K562 (cell line): ENCODE measurements around the gene ZC3H11A. TPM values are rescaled to one million over a fixed set of nuclear protein-coding genes. Genes with fewer than 3 reads are reported as not detected.
"Not testable (repeated sequence)": the region's sequence is repeated elsewhere in the genome, so short reads cannot be mapped to it uniquely, and the experiment has no call there.

Experiments
- BCL6 ChIP-seq: fragments of 250-450 bp; sonication (Bioruptor Pico); IDR thresholded peaks from 2 replicates; pipeline ENCODE4 v1.4.0; 2020
- CREM ChIP-seq: IDR thresholded peaks from 2 replicates; pipeline ENCODE4 v1.6.1; 2014; ENCODE audit warnings: antibody characterized with exemption, low read depth
- DDX20 ChIP-seq: fragments of 450-650 bp; IDR thresholded peaks from 2 replicates; pipeline ENCODE4 v1.6.1; 2016; ENCODE audit warnings: missing genetic modification characterization, low read depth, mild to moderate bottlenecking, missing compliant biosample characterization, moderate library complexity
- ESRRA ChIP-seq: fragments of 450-650 bp; IDR thresholded peaks from 2 replicates; pipeline ENCODE4 v1.6.1; 2014; ENCODE audit warnings: low read depth, mild to moderate bottlenecking, moderate library complexity, borderline replicate concordance
- ETV1 ChIP-seq: fragments of 450-650 bp; conservative IDR thresholded peaks from 2 replicates; pipeline ENCODE4 v1.6.1; 2016; ENCODE audit warnings: missing genetic modification characterization, control low read depth, low read depth, missing compliant biosample characterization
- NR4A1 ChIP-seq, 2 experiments: fragments of 250-450 bp in 1 of 2; fragments of 450-650 bp in 1 of 2; sonication (Bioruptor Pico) in 1 of 2; IDR thresholded peaks; 2 replicates each; pipeline versions ENCODE4 v1.4.0 to v1.6.1; 2016 to 2020; ENCODE audit warnings: mild to moderate bottlenecking in 2 of 2, missing compliant biosample characterization in 1 of 2, missing genetic modification characterization in 1 of 2, moderate library complexity in 1 of 2
- PTTG1 ChIP-seq: fragments of 450-650 bp; IDR thresholded peaks from 2 replicates; pipeline ENCODE4 v1.6.1; 2016; ENCODE audit warnings: low read depth, mild to moderate bottlenecking, missing genetic modification characterization, missing compliant biosample characterization
- PYGO2 ChIP-seq: fragments of 450-650 bp; IDR thresholded peaks from 2 replicates; pipeline ENCODE4 v1.6.1; 2016; ENCODE audit warnings: mild to moderate bottlenecking, missing genetic modification characterization, moderate library complexity, missing compliant biosample characterization
- SMAD3 ChIP-seq: fragments of 450-650 bp; formaldehyde crosslinking; conservative IDR thresholded peaks from 2 replicates; pipeline ENCODE4 v1.4.0; 2020; ENCODE audit warnings: mild to moderate bottlenecking
- ZNF197 ChIP-seq: fragments of 200-800 bp; sonication (Bioruptor generic); IDR thresholded peaks from 2 replicates; pipeline ENCODE4 v1.6.1; 2016; ENCODE audit warnings: low read depth, missing genetic modification characterization, missing compliant biosample characterization
- ZNF23 ChIP-seq: fragments of 250-450 bp; sonication (Bioruptor Pico); IDR thresholded peaks from 2 replicates; pipeline ENCODE4 v1.4.0; 2020; ENCODE audit warnings: mild to moderate bottlenecking
- ZNF583 ChIP-seq: fragments of 250-450 bp; sonication (Bioruptor Pico); IDR thresholded peaks from 2 replicates; pipeline ENCODE4 v1.4.0; 2020
- ZNF644 ChIP-seq: fragments of 200-800 bp; sonication (Bioruptor generic); IDR thresholded peaks from 2 replicates; pipeline ENCODE4 v1.6.1; 2016; ENCODE audit warnings: low read depth, missing genetic modification characterization, missing compliant biosample characterization
- ZNF75A ChIP-seq: fragments of 450-650 bp; formaldehyde crosslinking; IDR thresholded peaks from 2 replicates; pipeline ENCODE4 v1.4.0; 2020; ENCODE audit warnings: mild to moderate bottlenecking
- polyA plus RNA-seq, 8 experiments: library from polyadenylated mRNA; depleted of rRNA in 4 of 8; stranded (reverse) in 5 of 8; unstranded in 3 of 8; fragments of >200 nt; fragmentation: Nextera tagmentation in 2 of 8; fragmentation: Illumina TruSeq in 1 of 8; extraction: Ambion mirVana in 2 of 8; extraction: Trizol in 1 of 8; gene quantifications; 2 replicates each; pipeline versions ENCODE4 v1.2.1 to v1.2.3, GENCODE V29; 2011 to 2014; ENCODE audit warnings: inconsistent platforms in 1 of 8, missing spikeins in 1 of 8
- total RNA-seq, 7 experiments: library from RNA; depleted of rRNA in 6 of 7; stranded (reverse); fragments of >200 nt in 6 of 7; fragmentation: Illumina TruSeq in 2 of 7; extraction: Trizol in 2 of 7; gene quantifications; 2 replicates each; pipeline versions ENCODE4 v1.2.1 to v1.2.3, GENCODE V29; 2011 to 2021; ENCODE audit warnings: low replicate concordance in 1 of 7
- TF ChIP-seq, protein P1 (sequence below), 3 experiments: fragments of 200-800 bp in 1 of 3; sonication (Bioruptor generic) in 1 of 3; sonication (generic) in 1 of 3; formaldehyde crosslinking in 1 of 3; IDR thresholded peaks; 2 replicates each; pipeline versions ENCODE4 v1.6.1 to v1.8.0; 2016 to 2022; ENCODE audit warnings: mild to moderate bottlenecking in 2 of 3, missing compliant biosample characterization in 2 of 3, missing genetic modification characterization in 2 of 3, missing genetic modification reagents in 1 of 3
- TF ChIP-seq, protein P2 (sequence below): fragments of 450-650 bp; IDR thresholded peaks from 2 replicates; pipeline ENCODE4 v1.6.1; 2016; ENCODE audit warnings: missing biosample characterization, missing genetic modification characterization
- TF ChIP-seq, protein P3 (sequence below): fragments of 250-450 bp; sonication (Bioruptor Pico); IDR thresholded peaks from 2 replicates; pipeline ENCODE4 v1.4.0; 2020; ENCODE audit warnings: mild to moderate bottlenecking

ZC3H11A gene
- total and polyA plus RNA-seq, 9 of the 15 experiments (the other 6 are each of a cell fraction or from before 2014, with no cell fraction given) = 34.2 to 137 (median 102) TPM

DNA sequence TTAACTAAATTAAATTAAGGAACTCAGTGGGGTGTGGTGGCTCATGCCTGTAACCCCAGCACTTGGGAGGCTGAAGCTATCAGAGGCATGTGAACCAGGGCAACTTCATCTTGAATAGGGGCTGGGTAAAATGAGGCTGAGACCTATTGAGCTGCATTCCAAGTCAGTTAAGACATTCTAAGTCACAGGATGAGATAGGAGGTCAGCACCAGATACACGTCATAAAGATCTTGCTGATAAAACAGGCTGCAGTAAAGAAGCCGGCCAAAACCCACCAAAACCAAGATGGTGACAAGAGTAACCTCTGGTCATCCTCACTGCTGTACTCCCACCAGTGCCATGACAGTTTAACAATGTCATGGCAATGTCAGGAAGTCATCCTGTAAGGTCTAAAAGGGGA lies 36.7 kb upstream of the ZC3H11A start (continued):
- TF ChIP-seq, protein P1, sequence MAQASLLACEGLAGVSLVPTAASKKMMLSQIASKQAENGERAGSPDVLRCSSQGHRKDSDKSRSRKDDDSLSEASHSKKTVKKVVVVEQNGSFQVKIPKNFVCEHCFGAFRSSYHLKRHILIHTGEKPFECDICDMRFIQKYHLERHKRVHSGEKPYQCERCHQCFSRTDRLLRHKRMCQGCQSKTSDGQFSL (CRISPR knock-in tag; IDR thresholded peaks at IDR 0.05) = not testable (repeated sequence)
- TF ChIP-seq, protein P1 (tag; IDR thresholded peaks at IDR 0.05) = peak in 1 of 2 experiments; percentile 78; a peak in 2 of 4 replicates
- TF ChIP-seq DDX20 (tag) (peak; percentile 40; the same call in 1 of the 2 replicates), PYGO2 (tag) (peak; percentile 68; the same call in 1 of the 2 replicates), ZNF644 (peak; percentile 51; the same call in 1 of the 2 replicates), BCL6 (peak; percentile 81), ZNF583 (peak; percentile 75), SMAD3 (CRISPR knock-in tag) (peak; percentile 79), ZNF23 (CRISPR knock-in tag) (peak; percentile 62; the same call in 1 of the 2 replicates), PTTG1 (tag) (peak; percentile 28; the same call in 1 of the 2 replicates), NR4A1 (CRISPR knock-in tag; IDR thresholded peaks at IDR 0.05) (peak; percentile 86), NR4A1 (tag; IDR thresholded peaks at IDR 0.05) (peak; percentile 74; the same call in 1 of the 2 replicates), ETV1 (tag) (0 out of 2 replicates have a peak, but pooled peaks have one; percentile 28), CREM (peak; percentile 67), ZNF197 (CRISPR knock-in tag) (0 out of 2 replicates have a peak, but pooled peaks have one; percentile 64), ZNF75A (peak; percentile 47; the same call in 1 of the 2 replicates), ESRRA (peak; percentile 40; the same call in 1 of the 2 replicates)
- TF ChIP-seq, protein P2, sequence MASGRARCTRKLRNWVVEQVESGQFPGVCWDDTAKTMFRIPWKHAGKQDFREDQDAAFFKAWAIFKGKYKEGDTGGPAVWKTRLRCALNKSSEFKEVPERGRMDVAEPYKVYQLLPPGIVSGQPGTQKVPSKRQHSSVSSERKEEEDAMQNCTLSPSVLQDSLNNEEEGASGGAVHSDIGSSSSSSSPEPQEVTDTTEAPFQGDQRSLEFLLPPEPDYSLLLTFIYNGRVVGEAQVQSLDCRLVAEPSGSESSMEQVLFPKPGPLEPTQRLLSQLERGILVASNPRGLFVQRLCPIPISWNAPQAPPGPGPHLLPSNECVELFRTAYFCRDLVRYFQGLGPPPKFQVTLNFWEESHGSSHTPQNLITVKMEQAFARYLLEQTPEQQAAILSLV (tag) = 0 out of 2 replicates have a peak, but pooled peaks have one; percentile 45
- TF ChIP-seq, protein P3, sequence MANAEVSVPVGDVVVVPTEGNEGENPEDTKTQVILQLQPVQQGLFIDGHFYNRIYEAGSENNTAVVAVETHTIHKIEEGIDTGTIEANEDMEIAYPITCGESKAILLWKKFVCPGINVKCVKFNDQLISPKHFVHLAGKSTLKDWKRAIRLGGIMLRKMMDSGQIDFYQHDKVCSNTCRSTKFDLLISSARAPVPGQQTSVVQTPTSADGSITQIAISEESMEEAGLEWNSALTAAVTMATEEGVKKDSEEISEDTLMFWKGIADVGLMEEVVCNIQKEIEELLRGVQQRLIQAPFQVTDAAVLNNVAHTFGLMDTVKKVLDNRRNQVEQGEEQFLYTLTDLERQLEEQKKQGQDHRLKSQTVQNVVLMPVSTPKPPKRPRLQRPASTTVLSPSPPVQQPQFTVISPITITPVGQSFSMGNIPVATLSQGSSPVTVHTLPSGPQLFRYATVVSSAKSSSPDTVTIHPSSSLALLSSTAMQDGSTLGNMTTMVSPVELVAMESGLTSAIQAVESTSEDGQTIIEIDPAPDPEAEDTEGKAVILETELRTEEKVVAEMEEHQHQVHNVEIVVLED (CRISPR knock-in tag) = peak; percentile 40; the same call in 1 of the 2 replicates
- TF ChIP-seq, all 486 proteins: peak for 49; not testable (repeated sequence) for 437
